Measurements from ENCODE around the gene PGM2L1. TPM values are rescaled to one million over a fixed set of nuclear protein-coding genes. Genes with fewer than 3 reads are reported as not detected.
A peak's percentile ranks its signal among the peaks of the same experiment; 100 is the strongest.

Gene PGM2L1
- total RNA-seq, 3 donors from 2014 or later, result 2.1 to 13.5 (median 6.6) TPM

DNA sequence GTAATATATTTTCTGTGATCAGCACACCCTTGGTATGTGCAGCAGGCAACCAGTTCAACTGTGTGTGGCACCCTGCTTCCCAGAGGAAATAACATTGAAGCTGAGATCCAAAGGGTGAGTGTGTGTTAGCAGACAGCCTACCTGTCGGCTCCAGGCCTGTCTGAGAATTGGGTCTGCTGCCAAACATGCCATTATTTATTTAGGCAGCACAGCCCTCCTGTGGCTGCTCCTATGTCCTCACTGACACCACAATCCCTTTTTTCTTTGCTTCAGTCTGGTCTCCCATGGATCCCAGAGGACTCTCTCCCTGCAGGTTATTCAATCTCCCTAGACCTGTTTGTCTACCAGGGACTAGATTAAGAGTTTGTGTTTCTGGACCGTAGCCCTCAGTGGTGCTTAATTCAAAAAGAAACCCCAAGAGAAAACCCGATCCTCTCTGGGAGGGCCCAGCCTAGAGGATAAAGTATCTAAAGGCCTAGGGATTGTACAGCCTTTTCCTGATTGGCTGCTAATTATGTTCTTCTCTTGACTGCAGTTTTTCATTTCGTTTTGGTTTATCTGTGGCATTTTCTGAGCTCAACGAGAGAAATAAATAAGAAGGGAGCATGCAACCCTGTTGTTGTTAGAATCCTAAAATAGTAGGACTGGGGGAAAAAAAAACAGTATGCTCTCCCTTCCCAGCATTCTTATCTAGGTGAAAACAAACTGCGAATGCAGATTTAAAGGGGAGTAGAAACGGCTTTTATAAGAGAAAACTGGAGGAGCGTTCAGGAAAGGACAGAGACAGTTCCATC lies 45.0 kb upstream of the PGM2L1 start:
- Histone ChIP-seq H3K27ac (peak overlapping the region in 1 of 2 donors; percentile 1), H3K36me3 (no peaks in the 10 kb centered on the region), H3K9me3 (no peaks in the 10 kb centered on the region), H3K27me3 (no peaks in the 10 kb centered on the region), H3K4me3 (no peak overlapping the region), H3K4me1 (peaks cover 0 to 10% of the 10 kb centered on the region in 2 donors)
- no peak for TF ChIP-seq POLR2A (IDR thresholded peaks at IDR 0.05)
- TF ChIP-seq, protein P1, sequence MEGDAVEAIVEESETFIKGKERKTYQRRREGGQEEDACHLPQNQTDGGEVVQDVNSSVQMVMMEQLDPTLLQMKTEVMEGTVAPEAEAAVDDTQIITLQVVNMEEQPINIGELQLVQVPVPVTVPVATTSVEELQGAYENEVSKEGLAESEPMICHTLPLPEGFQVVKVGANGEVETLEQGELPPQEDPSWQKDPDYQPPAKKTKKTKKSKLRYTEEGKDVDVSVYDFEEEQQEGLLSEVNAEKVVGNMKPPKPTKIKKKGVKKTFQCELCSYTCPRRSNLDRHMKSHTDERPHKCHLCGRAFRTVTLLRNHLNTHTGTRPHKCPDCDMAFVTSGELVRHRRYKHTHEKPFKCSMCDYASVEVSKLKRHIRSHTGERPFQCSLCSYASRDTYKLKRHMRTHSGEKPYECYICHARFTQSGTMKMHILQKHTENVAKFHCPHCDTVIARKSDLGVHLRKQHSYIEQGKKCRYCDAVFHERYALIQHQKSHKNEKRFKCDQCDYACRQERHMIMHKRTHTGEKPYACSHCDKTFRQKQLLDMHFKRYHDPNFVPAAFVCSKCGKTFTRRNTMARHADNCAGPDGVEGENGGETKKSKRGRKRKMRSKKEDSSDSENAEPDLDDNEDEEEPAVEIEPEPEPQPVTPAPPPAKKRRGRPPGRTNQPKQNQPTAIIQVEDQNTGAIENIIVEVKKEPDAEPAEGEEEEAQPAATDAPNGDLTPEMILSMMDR (IDR thresholded peaks at IDR 0.05), result peak; percentile 21 to 66 (median 44)
- peak; percentile 59 to 70 for DNase-seq (ENCODE audit: low spot score in 2 of 2)
- intact Hi-C loops (cut with DNase I; ENCODE audit: low total_unique reads), result no loop called here

DNA sequence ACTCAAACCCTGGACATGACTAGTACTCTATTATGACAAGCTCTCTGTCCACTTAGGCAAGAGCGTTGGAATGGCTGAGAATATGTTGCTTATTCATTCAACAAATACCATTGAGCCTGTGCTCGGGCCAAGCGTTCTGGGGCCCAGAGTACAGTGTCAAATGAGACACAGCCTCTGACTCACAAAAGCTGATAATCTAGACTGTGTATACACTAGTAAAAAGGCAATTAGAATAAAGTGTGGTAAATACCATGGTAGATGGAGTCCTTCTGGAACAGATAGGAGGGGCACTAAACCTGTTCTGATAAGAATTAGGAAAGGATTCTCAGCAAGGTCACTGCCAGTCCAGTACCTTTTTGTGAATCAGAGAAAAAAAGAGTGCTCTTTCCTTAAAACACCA lies 44.4 kb upstream of the PGM2L1 start:
- no peaks in the 10 kb centered on the region for H3K27me3 ChIP-seq
- H3K27ac ChIP-seq, result peak overlapping the region in 1 of 2 donors; percentile 1
- TF ChIP-seq POLR2A (IDR thresholded peaks at IDR 0.05), result no peak
- no peak for TF ChIP-seq POLR2AphosphoS5 (IDR thresholded peaks at IDR 0.05)
- TF ChIP-seq, protein P1 (IDR thresholded peaks at IDR 0.05), result no peak
- intact Hi-C loops (cut with DNase I; ENCODE audit: low total_unique reads), result no loop called here
- DNase-seq (ENCODE audit: low spot score in 2 of 2), result no peak
- H3K4me3 ChIP-seq, result no peak overlapping the region
- peaks cover 0 to 10% of the 10 kb centered on the region in 2 donors for H3K4me1 ChIP-seq
- H3K36me3 ChIP-seq, result no peaks in the 10 kb centered on the region
- no peaks in the 10 kb centered on the region for H3K9me3 ChIP-seq

DNA sequence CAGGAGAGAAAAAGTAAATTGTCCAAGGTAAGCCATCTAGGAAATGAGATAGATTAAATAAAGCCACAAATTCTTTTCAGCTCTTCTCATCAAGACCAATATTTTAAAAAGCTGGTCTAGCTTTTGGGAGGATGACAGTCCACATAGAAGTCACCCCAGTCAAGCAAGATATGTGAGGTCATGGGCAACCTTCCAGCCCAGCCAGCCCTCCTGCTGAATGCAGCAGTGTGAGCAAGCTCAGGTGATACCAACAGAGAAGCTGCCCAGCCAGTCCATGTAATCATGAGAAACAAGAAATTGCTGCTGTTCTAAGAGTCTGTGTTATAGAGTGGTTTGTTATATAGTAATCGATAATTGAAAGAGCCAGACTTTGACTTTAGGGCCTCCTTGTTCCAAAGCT lies 40.4 kb upstream of the PGM2L1 start:
- Histone ChIP-seq H3K27ac (no peak overlapping the region), H3K36me3 (no peaks in the 10 kb centered on the region)
- DNase-seq (ENCODE audit: low spot score in 2 of 2), result no peak

DNA sequence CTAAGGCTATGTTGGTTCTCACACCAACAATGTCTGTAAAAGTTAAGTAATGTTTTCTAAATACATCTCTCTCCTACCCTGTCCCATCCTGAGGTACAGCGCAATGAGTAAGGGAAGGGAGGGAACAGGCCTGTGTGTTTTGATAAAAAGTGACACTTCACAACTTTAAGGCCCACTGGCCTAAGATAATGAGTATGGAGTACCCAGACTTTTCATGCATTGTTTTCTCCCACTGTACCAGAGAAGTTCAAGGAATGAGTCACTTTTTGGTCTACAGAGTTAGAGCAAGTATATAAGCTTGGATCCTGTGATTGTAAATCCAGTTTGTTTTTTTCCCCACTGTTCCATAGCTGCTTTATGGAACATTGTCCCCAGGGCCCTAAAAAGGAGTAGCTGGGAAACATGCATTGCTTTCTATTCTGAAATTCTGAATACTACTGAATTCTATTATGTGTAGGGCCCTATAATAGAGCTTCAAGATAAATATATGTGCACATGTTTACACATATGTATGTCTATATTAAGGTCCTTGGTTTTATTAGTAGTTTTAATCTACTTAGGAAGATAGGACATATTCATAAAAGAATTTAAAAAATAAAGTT lies 39.3 kb upstream of the PGM2L1 start:
- H3K4me3 ChIP-seq, result no peak overlapping the region
- H3K36me3 ChIP-seq, result no peaks in the 10 kb centered on the region
- DNase-seq (ENCODE audit: low spot score in 2 of 2), result no peak
- no peaks in the 10 kb centered on the region for H3K9me3 ChIP-seq
- H3K4me1 ChIP-seq, result no peaks in the 10 kb centered on the region
- no peak for TF ChIP-seq POLR2AphosphoS5 (IDR thresholded peaks at IDR 0.05)
- no peak for TF ChIP-seq POLR2A (IDR thresholded peaks at IDR 0.05)
- TF ChIP-seq, protein P1 (IDR thresholded peaks at IDR 0.05), result no peak
- H3K27ac ChIP-seq, result no peak overlapping the region
- intact Hi-C loops (cut with DNase I; ENCODE audit: low total_unique reads), result no loop called here
- no peaks in the 10 kb centered on the region for H3K27me3 ChIP-seq

More for the DNA sequence above, 40.4 kb upstream of the PGM2L1 start:
- Histone ChIP-seq H3K4me3 (no peak overlapping the region), H3K4me1 (peaks cover 0 to 5% of the 10 kb centered on the region in 2 donors), H3K27me3 (no peaks in the 10 kb centered on the region), H3K9me3 (no peaks in the 10 kb centered on the region)
- TF ChIP-seq, protein P1 (IDR thresholded peaks at IDR 0.05), result no peak
- no peak for TF ChIP-seq POLR2A (IDR thresholded peaks at IDR 0.05)
- no peak for TF ChIP-seq POLR2AphosphoS5 (IDR thresholded peaks at IDR 0.05)
- intact Hi-C loops (cut with DNase I; ENCODE audit: low total_unique reads), result no loop called here

DNA sequence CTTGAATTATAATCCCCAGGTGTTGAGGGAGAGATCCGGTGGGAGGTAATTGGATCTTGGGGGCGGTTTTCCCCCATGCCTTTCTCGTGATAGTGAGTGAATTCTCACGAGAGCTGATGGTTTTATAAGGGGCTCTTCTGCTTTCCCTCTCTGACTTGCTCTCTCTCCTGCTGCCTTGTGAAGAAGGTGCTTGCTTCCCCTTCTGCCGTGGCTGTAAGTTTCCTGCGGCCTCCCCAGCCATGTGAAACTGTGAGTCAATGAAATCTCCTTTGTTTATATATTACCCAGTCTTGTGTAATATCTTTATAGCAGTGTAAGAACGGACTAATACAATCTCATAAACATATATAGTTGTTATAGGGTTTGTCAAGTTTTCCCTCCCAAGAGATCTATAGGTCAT lies 36.3 kb upstream of the PGM2L1 start:
- no peak for DNase-seq (ENCODE audit: low spot score in 2 of 2)
- Histone ChIP-seq H3K27me3 (no peaks in the 10 kb centered on the region), H3K4me3 (no peak overlapping the region), H3K4me1 (no peaks in the 10 kb centered on the region), H3K36me3 (no peaks in the 10 kb centered on the region), H3K27ac (no peak overlapping the region), H3K9me3 (no peaks in the 10 kb centered on the region)
- intact Hi-C loops (cut with DNase I; ENCODE audit: low total_unique reads), result no loop called here
- TF ChIP-seq POLR2AphosphoS5 (IDR thresholded peaks at IDR 0.05) (no peak), POLR2A (IDR thresholded peaks at IDR 0.05) (no peak)
- TF ChIP-seq, protein P1 (IDR thresholded peaks at IDR 0.05), result no peak
